Liver (tissue), 9 donors: ENCODE results near the gene PSMG2. TPM values are rescaled to one million over a fixed set of nuclear protein-coding genes. Genes with fewer than 3 reads are reported as not detected.

Experiments
- DNase-seq: peaks from one replicate; pipeline ENCODE4 v3.0.0-alpha.2; 2017; ENCODE audit warnings: low spot score
- H3K27ac ChIP-seq, 2 donors: one replicate each; pipeline ENCODE4 v1.7.0; 2013; ENCODE audit warnings: inconsistent platforms in 2 of 2, low read length in 2 of 2, control low read depth in 1 of 2, low read depth in 1 of 2, mild to moderate bottlenecking in 1 of 2
- H3K27me3 ChIP-seq, 4 donors: one replicate each; pipeline versions ENCODE4 v1.6.1 to v1.7.0; 2013; ENCODE audit warnings: low read length in 3 of 4, inconsistent platforms in 1 of 4, mild to moderate bottlenecking in 1 of 4, moderate library complexity in 1 of 4; ENCODE audit not compliant: control insufficient read depth in 4 of 4, insufficient read depth in 4 of 4
- H3K36me3 ChIP-seq, 4 donors: one replicate each; pipeline versions ENCODE4 v1.6.1 to v1.7.0; 2013; ENCODE audit warnings: low read length in 3 of 4, mild to moderate bottlenecking in 3 of 4, low read depth in 1 of 4, moderate library complexity in 1 of 4; ENCODE audit not compliant: control insufficient read depth in 4 of 4, insufficient read depth in 3 of 4
- H3K4me1 ChIP-seq, 4 donors: one replicate each; pipeline versions ENCODE4 v1.6.1 to v1.7.0; 2013; ENCODE audit warnings: low read length in 3 of 4, mild to moderate bottlenecking in 3 of 4, moderate library complexity in 1 of 4; ENCODE audit not compliant: control insufficient read depth in 4 of 4, insufficient read depth in 4 of 4
- H3K4me3 ChIP-seq, 3 donors: one replicate each; pipeline versions ENCODE4 v1.6.1 to v1.7.0; 2013; ENCODE audit warnings: low read length in 3 of 3, control low read depth in 1 of 3, low read depth in 1 of 3, mild to moderate bottlenecking in 1 of 3
- H3K9ac ChIP-seq, 2 donors: one replicate each; pipeline ENCODE4 v1.7.0; 2013; ENCODE audit warnings: low read length in 2 of 2, mild to moderate bottlenecking in 2 of 2, moderate library complexity in 2 of 2, control low read depth in 1 of 2, low read depth in 1 of 2
- H3K9me3 ChIP-seq, 4 donors: one replicate each; pipeline versions ENCODE4 v1.6.1 to v1.7.0; 2013; ENCODE audit warnings: low read length in 3 of 4; ENCODE audit not compliant: control insufficient read depth in 4 of 4
- ATF3 ChIP-seq: IDR thresholded peaks from 2 replicates; pipeline ENCODE4 v1.6.1; 2016; ENCODE audit warnings: antibody characterized with exemption
- CTCF ChIP-seq: fragments of 150-350 bp; IDR thresholded peaks from 2 replicates; pipeline ENCODE4 v1.5.1; 2017; ENCODE audit warnings: improper control_type of control experiment, low read depth, low read length; ENCODE audit not compliant: missing input control
- FOXA1 ChIP-seq: IDR thresholded peaks from 2 replicates; pipeline ENCODE4 v1.6.1; 2016; ENCODE audit warnings: antibody characterized with exemption
- FOXA2 ChIP-seq: IDR thresholded peaks from 2 replicates; pipeline ENCODE4 v1.6.1; 2016; ENCODE audit warnings: antibody characterized with exemption
- GABPA ChIP-seq, 2 donors: IDR thresholded peaks in 1 of 2; conservative IDR thresholded peaks in 1 of 2; 2 replicates each; pipeline ENCODE4 v1.6.1; 2016; ENCODE audit warnings: antibody characterized with exemption in 2 of 2, mild to moderate bottlenecking in 1 of 2, moderate library complexity in 1 of 2
- HNF4A ChIP-seq, 2 donors: conservative IDR thresholded peaks; 2 replicates each; pipeline ENCODE4 v1.6.1; 2016; ENCODE audit warnings: antibody characterized with exemption in 2 of 2, mild to moderate bottlenecking in 2 of 2
- HNF4G ChIP-seq: IDR thresholded peaks from 2 replicates; pipeline ENCODE4 v1.6.1; 2016; ENCODE audit warnings: antibody characterized with exemption
- JUND ChIP-seq, 2 donors: IDR thresholded peaks; 2 replicates each; pipeline ENCODE4 v1.6.1; 2016; ENCODE audit warnings: antibody characterized with exemption in 2 of 2
- MAX ChIP-seq: IDR thresholded peaks from 2 replicates; pipeline ENCODE4 v1.6.1; 2016; ENCODE audit warnings: antibody characterized with exemption
- NR2F2 ChIP-seq: IDR thresholded peaks from 2 replicates; pipeline ENCODE4 v1.6.1; 2016; ENCODE audit warnings: antibody characterized with exemption
- RAD21 ChIP-seq, 2 donors: IDR thresholded peaks; 2 replicates each; pipeline ENCODE4 v1.6.1; 2016; ENCODE audit warnings: antibody characterized with exemption in 2 of 2, mild to moderate bottlenecking in 2 of 2
- REST ChIP-seq: IDR thresholded peaks from 2 replicates; pipeline ENCODE4 v1.6.1; 2016; ENCODE audit warnings: antibody characterized with exemption, mild to moderate bottlenecking
- RXRA ChIP-seq, 2 donors: IDR thresholded peaks; 2 replicates each; pipeline ENCODE4 v1.6.1; 2017 to 2018; ENCODE audit warnings: antibody characterized with exemption in 2 of 2, mild to moderate bottlenecking in 1 of 2
- SP1 ChIP-seq: IDR thresholded peaks from 2 replicates; pipeline ENCODE4 v1.6.1; 2018; ENCODE audit warnings: antibody characterized with exemption, mild to moderate bottlenecking
- TAF1 ChIP-seq: conservative IDR thresholded peaks from 2 replicates; pipeline ENCODE4 v1.6.1; 2016; ENCODE audit warnings: antibody characterized with exemption, mild to moderate bottlenecking
- YY1 ChIP-seq: IDR thresholded peaks from 2 replicates; pipeline ENCODE4 v1.6.1; 2016; ENCODE audit warnings: antibody characterized with exemption, mild to moderate bottlenecking
- WGBS: extraction: QIAGEN DNeasy Blood & Tissue Kit; methylation state at CpG from one replicate; pipeline ENCODE4 v1.1.7; 2013; 5-methylcytosine and 5-hydroxymethylcytosine counted together
- polyA plus RNA-seq, 2 donors: library from polyadenylated mRNA; stranded (reverse) in 1 of 2; unstranded in 1 of 2; fragments of 200-250 nt in 1 of 2; fragments of >200 nt in 1 of 2; fragmentation: Nextera tagmentation in 1 of 2; extraction: Ambion mirVana in 1 of 2; gene quantifications; one replicate each; pipeline versions ENCODE4 v1.2.1 to v1.2.3, GENCODE V29; 2013 to 2015
- total RNA-seq, 2 donors: library from RNA; depleted of rRNA; stranded (reverse); fragments of >200 nt; gene quantifications; one replicate each; pipeline ENCODE4 v1.2.3, GENCODE V29; 2014
- donor health status: healthy.
- donor health status: healthy.
- donor health status: healthy.
- donor health status: healthy.
- donor health status: healthy.

Gene PSMG2
- total and polyA plus RNA-seq, 4 donors, result 24.2 to 48.0 (median 36.6) TPM

GRCh38 chr18:12726331-12726730 is 23.5 kb downstream of the PSMG2 start:
- Histone ChIP-seq H3K9me3 (no peaks in the 10 kb centered on the region), H3K4me3 (no peak overlapping the region), H3K4me1 (no peaks in the 10 kb centered on the region), H3K27ac (no peak overlapping the region), H3K9ac (no peak overlapping the region), H3K27me3 (no peaks in the 10 kb centered on the region), H3K36me3 (peaks cover 0 to 36% (median 16%) of the 10 kb centered on the region in 4 donors)
- TF ChIP-seq RXRA (IDR thresholded peaks at IDR 0.05) (no peak), YY1 (no peak), FOXA1 (no peak), FOXA2 (no peak), REST (no peak), ATF3 (no peak), NR2F2 (no peak), JUND (IDR thresholded peaks at IDR 0.05) (no peak), SP1 (no peak), TAF1 (no peak), RAD21 (IDR thresholded peaks at IDR 0.05) (no peak), HNF4A (conservative IDR thresholded peaks at IDR 0.05) (no peak), GABPA (IDR thresholded peaks at IDR 0.05 in 1 of 2, conservative IDR thresholded peaks at IDR 0.05 in 1 of 2) (no peak), MAX (no peak), HNF4G (no peak)
- no peak for DNase-seq
- WGBS, result 72% methylated on average over 4 of the region's 4 CpGs

GRCh38 chr18:12726774-12727550 is 24.1 kb downstream of the PSMG2 start:
- Histone ChIP-seq H3K9me3 (no peaks in the 10 kb centered on the region), H3K4me1 (no peaks in the 10 kb centered on the region), H3K27me3 (no peaks in the 10 kb centered on the region), H3K36me3 (peaks cover 0 to 33% (median 13%) of the 10 kb centered on the region in 4 donors), H3K4me3 (no peak overlapping the region), H3K27ac (no peak overlapping the region), H3K9ac (no peak overlapping the region)
- no peak for TF ChIP-seq HNF4G
- peak; percentile 96 for TF ChIP-seq CTCF
- TF ChIP-seq HNF4A (conservative IDR thresholded peaks at IDR 0.05), result no peak
- no peak for TF ChIP-seq GABPA (IDR thresholded peaks at IDR 0.05 in 1 of 2, conservative IDR thresholded peaks at IDR 0.05 in 1 of 2)
- TF ChIP-seq NR2F2, result peak; percentile 21
- TF ChIP-seq SP1, result no peak
- TF ChIP-seq RAD21 (IDR thresholded peaks at IDR 0.05), result peak; percentile 88 to 94
- TF ChIP-seq MAX, result no peak
- 70% methylated on average over 14 of the region's 14 CpGs for WGBS
- DNase-seq, result peak; percentile 74
